SU-DHL-6 (cell line): ENCODE measurements around the gene FADS1.

Experiments used
- H2AFZ ChIP-seq: fragments of 200-600 bp; sonication (generic); 2 replicates; pipeline ENCODE4 v1.6.1; 2014; ENCODE audit warnings: low read depth, mild to moderate bottlenecking, moderate library complexity, mixed read lengths, antibody characterized with exemption, low read length; ENCODE audit not compliant: severe bottlenecking
- H3F3A ChIP-seq: fragments of 200-600 bp; shearing (Covaris generic); 2 replicates; pipeline ENCODE4 v1.6.0; 2016; ENCODE audit warnings: antibody characterized with exemption, mild to moderate bottlenecking; ENCODE audit not compliant: insufficient read depth
- H3K27ac ChIP-seq: fragments of 200-600 bp; sonication (generic); 2 replicates; pipeline ENCODE4 v1.5.1; 2016; ENCODE audit warnings: low read depth, mild to moderate bottlenecking, low read length, moderate library complexity, mixed read lengths
- H3K27me3 ChIP-seq: fragments of 200-600 bp; sonication (generic), shearing (Covaris generic); 2 replicates; pipeline ENCODE4 v1.6.0; 2014; ENCODE audit warnings: mild to moderate bottlenecking, low read length
- H3K36me3 ChIP-seq: fragments of 200-600 bp; sonication (generic); 2 replicates; pipeline ENCODE4 v1.6.1; 2014; ENCODE audit warnings: mild to moderate bottlenecking, low read length, mixed read lengths
- H3K4me2 ChIP-seq: fragments of 300-600, 200-600 bp; shearing (Covaris generic), sonication (generic); 2 replicates; pipeline ENCODE4 v1.6.0; 2014; ENCODE audit warnings: low read length, low read depth, mild to moderate bottlenecking; ENCODE audit not compliant: poor library complexity, severe bottlenecking
- H3K4me3 ChIP-seq: fragments of 200-600 bp; sonication (generic); 2 replicates; pipeline ENCODE4 v1.5.1; 2014; ENCODE audit warnings: antibody characterized with exemption, low read length, mild to moderate bottlenecking, mixed read lengths; ENCODE audit not compliant: insufficient read depth, poor library complexity, severe bottlenecking
- H3K79me2 ChIP-seq: fragments of 200-600 bp; sonication (generic); 2 replicates; pipeline ENCODE4 v1.6.1; 2014; ENCODE audit warnings: mild to moderate bottlenecking, low read length, moderate library complexity; ENCODE audit not compliant: insufficient read depth
- H3K9ac ChIP-seq: fragments of 200-600 bp; sonication (generic); 2 replicates; pipeline ENCODE4 v1.7.0; 2014; ENCODE audit warnings: mild to moderate bottlenecking, low read length
- H3K9me2 ChIP-seq: fragments of 200-600 bp; sonication (generic); replicated peaks from 2 replicates; pipeline ENCODE4 v1.6.1; 2014; ENCODE audit warnings: low read length; ENCODE audit not compliant: insufficient read depth
- H3K9me3 ChIP-seq: fragments of 200-600 bp; sonication (generic); 2 replicates; pipeline ENCODE4 v1.6.1; 2014; ENCODE audit warnings: low read length, mixed read lengths; ENCODE audit not compliant: insufficient read depth
- H4K20me1 ChIP-seq: fragments of 200-600 bp; sonication (generic); 2 replicates; pipeline ENCODE4 v1.6.1; 2014; ENCODE audit warnings: low read depth, mild to moderate bottlenecking, antibody characterized with exemption, low read length, moderate library complexity, mixed read lengths
- EZH2phosphoT487 ChIP-seq: fragments of 200-600 bp; sonication (generic), shearing (Covaris generic); conservative IDR thresholded peaks from 2 replicates; pipeline ENCODE4 v1.6.1; 2018; ENCODE audit warnings: mild to moderate bottlenecking, antibody characterized with exemption, low read length, moderate library complexity, mixed read lengths
- TF ChIP-seq, protein P1 (sequence below): fragments of 200-600 bp; sonication (generic); IDR thresholded peaks from one replicate; pipeline ENCODE4 v1.5.1; 2017; ENCODE audit warnings: antibody characterized with exemption, mild to moderate bottlenecking, low read length, moderate library complexity; ENCODE audit not compliant: insufficient read depth, poor library complexity, severe bottlenecking

The FADS1 gene

GRCh38 chr11:61847914-61848581 is 31.2 kb upstream of the FADS1 start:
- Histone ChIP-seq H3K4me3 (no peak overlapping the region), H3K9ac (no peak overlapping the region), H3K27me3 (no peaks in the 10 kb centered on the region), H3K9me2 (no peaks in the 10 kb centered on the region), H3K36me3 (no peaks in the 10 kb centered on the region), H3K4me2 (no peak overlapping the region), H3K27ac (no peak overlapping the region), H3K9me3 (no peaks in the 10 kb centered on the region), H3F3A (no peaks in the 10 kb centered on the region), H4K20me1 (no peaks in the 10 kb centered on the region), H2AFZ (no peak overlapping the region), H3K79me2 (no peaks in the 10 kb centered on the region)
- no peak for TF ChIP-seq EZH2phosphoT487
- TF ChIP-seq, protein P1, sequence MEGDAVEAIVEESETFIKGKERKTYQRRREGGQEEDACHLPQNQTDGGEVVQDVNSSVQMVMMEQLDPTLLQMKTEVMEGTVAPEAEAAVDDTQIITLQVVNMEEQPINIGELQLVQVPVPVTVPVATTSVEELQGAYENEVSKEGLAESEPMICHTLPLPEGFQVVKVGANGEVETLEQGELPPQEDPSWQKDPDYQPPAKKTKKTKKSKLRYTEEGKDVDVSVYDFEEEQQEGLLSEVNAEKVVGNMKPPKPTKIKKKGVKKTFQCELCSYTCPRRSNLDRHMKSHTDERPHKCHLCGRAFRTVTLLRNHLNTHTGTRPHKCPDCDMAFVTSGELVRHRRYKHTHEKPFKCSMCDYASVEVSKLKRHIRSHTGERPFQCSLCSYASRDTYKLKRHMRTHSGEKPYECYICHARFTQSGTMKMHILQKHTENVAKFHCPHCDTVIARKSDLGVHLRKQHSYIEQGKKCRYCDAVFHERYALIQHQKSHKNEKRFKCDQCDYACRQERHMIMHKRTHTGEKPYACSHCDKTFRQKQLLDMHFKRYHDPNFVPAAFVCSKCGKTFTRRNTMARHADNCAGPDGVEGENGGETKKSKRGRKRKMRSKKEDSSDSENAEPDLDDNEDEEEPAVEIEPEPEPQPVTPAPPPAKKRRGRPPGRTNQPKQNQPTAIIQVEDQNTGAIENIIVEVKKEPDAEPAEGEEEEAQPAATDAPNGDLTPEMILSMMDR = no peak

DNA sequence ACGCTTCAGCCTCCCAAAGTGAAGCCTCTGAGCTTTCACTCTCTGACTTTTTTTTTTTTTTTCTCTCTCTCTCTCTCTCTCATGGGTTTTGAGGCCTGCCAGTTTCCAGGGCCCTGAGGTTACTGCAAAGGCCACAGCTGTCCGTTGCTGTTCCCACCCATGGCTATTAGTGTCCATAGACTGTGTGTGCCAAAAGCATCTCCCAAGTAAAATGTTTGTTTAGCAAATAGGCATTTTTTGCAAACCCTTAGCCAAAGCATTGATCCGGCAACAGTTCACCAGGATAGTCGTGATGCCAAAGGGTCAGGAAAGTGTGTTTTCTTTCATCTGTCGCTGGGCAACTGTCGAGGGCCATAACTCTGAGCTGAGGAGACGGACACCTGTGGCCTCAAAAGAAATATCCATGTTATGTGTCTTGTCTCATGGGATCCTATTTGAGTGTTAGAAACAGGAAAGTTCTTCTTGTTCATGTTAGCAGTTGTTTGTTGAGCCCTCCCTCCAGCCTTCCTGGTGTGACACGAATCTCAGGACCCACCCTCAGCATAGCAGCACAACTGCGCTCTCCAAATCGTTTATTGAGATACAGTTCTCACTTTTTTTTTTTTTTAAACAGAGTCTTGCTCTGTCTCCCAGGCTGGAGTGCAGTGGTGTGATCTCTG is 29.7 kb upstream of the FADS1 start:
- TF ChIP-seq, protein P1 = no peak
- no peak for TF ChIP-seq EZH2phosphoT487
- no peak overlapping the region for H3K4me3 ChIP-seq
- no peak overlapping the region for H3K27ac ChIP-seq
- no peaks in the 10 kb centered on the region for H3K9me2 ChIP-seq
- no peaks in the 10 kb centered on the region for H3K36me3 ChIP-seq
- H2AFZ ChIP-seq = no peak overlapping the region
- H3K27me3 ChIP-seq = no peaks in the 10 kb centered on the region
- no peak overlapping the region for H3K4me2 ChIP-seq
- H3K9ac ChIP-seq = no peak overlapping the region
- no peaks in the 10 kb centered on the region for H3K79me2 ChIP-seq
- no peaks in the 10 kb centered on the region for H4K20me1 ChIP-seq
- no peaks in the 10 kb centered on the region for H3F3A ChIP-seq
- H3K9me3 ChIP-seq = no peaks in the 10 kb centered on the region

DNA sequence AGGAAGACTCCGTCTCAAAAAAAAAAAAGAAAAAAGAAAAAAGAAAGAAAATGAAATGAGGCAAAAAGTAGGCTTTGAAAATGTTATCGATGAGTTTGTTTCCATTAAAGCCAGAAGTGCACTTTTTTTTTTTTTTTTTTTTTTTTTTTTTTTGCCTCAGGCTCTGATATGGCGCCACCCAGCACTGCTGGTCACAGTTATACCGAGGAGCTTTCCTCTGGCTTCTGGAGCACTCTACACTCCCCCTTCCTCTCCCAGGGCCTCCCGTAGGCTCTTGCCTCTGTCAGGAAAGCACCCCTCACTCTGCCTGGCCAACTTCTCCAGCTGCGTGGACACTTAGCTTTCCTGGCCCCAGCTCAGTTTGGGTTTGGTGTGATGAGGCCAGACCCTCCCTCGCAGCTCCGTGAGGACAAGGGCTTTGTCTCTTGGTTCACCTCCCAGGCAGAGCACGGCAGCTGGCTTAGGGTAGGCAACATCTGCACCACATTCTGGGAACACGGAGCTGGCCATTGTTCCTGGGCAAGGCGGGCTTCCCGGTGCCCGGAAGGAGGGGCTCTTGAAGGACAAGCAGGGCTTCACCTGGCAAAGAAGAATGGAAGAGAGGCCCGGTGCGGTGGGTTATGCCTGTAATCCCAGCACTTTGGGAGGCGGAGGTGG is 28.2 kb upstream of the FADS1 start:
- Histone ChIP-seq H4K20me1 (no peaks in the 10 kb centered on the region), H3K27me3 (no peaks in the 10 kb centered on the region), H3K4me3 (no peak overlapping the region), H2AFZ (no peak overlapping the region), H3K9me3 (no peaks in the 10 kb centered on the region), H3K4me2 (no peak overlapping the region), H3K9me2 (no peaks in the 10 kb centered on the region), H3K79me2 (no peaks in the 10 kb centered on the region), H3F3A (no peaks in the 10 kb centered on the region), H3K27ac (no peak overlapping the region), H3K9ac (no peak overlapping the region), H3K36me3 (no peaks in the 10 kb centered on the region)
- TF ChIP-seq, protein P1 = no peak
- TF ChIP-seq EZH2phosphoT487 = no peak
